ENCODE results near the gene SERTAD1.

The SERTAD1 gene

GRCh38 chr19:40378509-40378908, 47.3 kb downstream of the SERTAD1 start:
- DNase-seq (ENCODE audit: low read depth): no peak

DNA sequence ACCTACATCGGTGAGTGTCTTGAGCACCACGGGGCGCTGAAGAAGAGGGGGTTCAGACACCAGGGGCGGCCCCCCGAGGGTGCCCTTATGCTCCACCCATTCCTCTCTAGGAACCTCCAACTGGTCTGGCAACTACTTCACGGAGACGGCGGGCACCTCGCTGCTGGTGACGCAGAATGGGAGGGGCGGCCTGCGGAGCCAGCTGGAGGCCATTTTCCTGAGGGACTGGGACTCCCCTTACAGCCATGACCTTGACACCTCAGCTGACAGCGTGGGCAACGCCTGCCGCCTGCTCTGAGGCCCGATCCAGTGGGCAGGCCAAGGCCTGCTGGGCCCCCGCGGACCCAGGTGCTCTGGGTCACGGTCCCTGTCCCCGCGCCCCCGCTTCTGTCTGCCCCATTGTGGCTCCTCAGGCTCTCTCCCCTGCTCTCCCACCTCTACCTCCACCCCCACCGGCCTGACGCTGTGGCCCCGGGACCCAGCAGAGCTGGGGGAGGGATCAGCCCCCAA, 47.9 kb downstream of the SERTAD1 start:
- no peak for DNase-seq (ENCODE audit: low read depth)

DNA sequence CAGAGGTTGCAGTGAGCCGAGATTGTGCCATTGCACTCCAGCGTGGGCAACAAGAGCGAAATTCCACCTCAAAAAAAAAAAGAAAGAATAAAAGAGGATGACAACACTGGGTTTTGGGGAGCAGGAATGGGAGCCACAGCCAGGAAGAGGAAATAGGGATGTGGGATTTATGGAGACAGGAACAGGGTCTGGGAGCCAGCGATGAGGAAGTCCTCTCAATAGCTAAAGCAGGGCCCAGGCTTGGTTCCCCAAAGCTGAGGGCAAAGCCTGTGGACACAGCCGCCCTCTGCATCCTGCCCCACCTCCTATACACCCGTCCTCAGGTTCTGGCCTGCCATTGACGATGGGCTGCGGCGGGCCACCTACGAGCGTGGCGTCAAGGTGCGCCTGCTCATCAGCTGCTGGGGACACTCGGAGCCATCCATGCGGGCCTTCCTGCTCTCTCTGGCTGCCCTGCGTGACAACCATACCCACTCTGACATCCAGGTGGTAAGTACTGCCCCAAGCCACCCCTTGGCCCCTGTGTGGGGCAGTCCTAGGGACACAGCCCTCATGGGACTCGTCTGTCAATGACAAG, 49.4 kb downstream of the SERTAD1 start:
- DNase-seq (ENCODE audit: low read depth): no peak

GRCh38 chr19:40374084-40374483, 51.7 kb downstream of the SERTAD1 start:
- DNase-seq (ENCODE audit: low read depth): no peak

DNA sequence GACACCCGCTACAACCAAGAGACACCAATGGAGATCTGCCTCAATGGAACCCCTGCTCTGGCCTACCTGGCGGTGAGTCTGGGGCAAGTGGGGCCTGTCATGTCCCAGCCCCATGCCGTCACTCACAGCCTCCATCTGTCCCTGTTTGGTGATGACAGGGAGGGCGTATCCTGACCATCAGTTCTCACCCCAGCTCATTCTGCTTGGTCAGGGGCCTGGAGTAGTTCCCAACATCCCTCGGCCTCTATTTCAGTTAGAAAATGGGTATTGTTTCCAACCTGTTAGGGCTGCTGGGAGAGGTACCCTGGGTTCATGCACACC, 54.0 kb downstream of the SERTAD1 start:
- DNase-seq (ENCODE audit: low read depth): no peak

Data from GM04503 (cell line).